Ishikawa (cell line): ENCODE data around the gene PDE4B.

ENCODE experiments used
- CEBPB ChIP-seq: IDR thresholded peaks from 2 replicates; pipeline ENCODE4 v1.6.1; 2012
- CREB1 ChIP-seq: IDR thresholded peaks from 2 replicates; pipeline ENCODE4 v1.6.1; 2012; ENCODE audit warnings: low read depth
- EGR1 ChIP-seq: IDR thresholded peaks from 2 replicates; pipeline ENCODE4 v1.6.1; 2012
- EP300 ChIP-seq: IDR thresholded peaks from 2 replicates; pipeline ENCODE4 v1.6.1; 2012; ENCODE audit warnings: borderline replicate concordance
- FOXM1 ChIP-seq: IDR thresholded peaks from 2 replicates; pipeline ENCODE4 v1.6.1; 2012; ENCODE audit warnings: low read depth, borderline replicate concordance
- NFIC ChIP-seq: IDR thresholded peaks from 2 replicates; pipeline ENCODE4 v1.6.1; 2012
- RAD21 ChIP-seq: IDR thresholded peaks from 2 replicates; pipeline ENCODE4 v1.6.1; 2012; ENCODE audit warnings: low read depth
- TAF1 ChIP-seq: IDR thresholded peaks from 2 replicates; pipeline ENCODE4 v1.6.1; 2012; ENCODE audit warnings: low read depth, mild to moderate bottlenecking
- TCF12 ChIP-seq: IDR thresholded peaks from 2 replicates; pipeline ENCODE4 v1.6.1; 2012; ENCODE audit warnings: low read depth
- TEAD4 ChIP-seq: IDR thresholded peaks from 2 replicates; pipeline ENCODE4 v1.6.1; 2012
- YY1 ChIP-seq: IDR thresholded peaks from 2 replicates; pipeline ENCODE4 v1.6.1; 2012; ENCODE audit warnings: low read depth
- ZBTB7A ChIP-seq: IDR thresholded peaks from 2 replicates; pipeline ENCODE4 v1.6.1; 2012; ENCODE audit warnings: low read depth
- TF ChIP-seq, protein P1 (sequence below): IDR thresholded peaks from 2 replicates; pipeline ENCODE4 v1.6.1; 2012
- TF ChIP-seq, protein P2 (sequence below): IDR thresholded peaks from 2 replicates; pipeline ENCODE4 v1.6.1; 2012; ENCODE audit warnings: low read depth, mild to moderate bottlenecking
- TF ChIP-seq, protein P3 (sequence below): IDR thresholded peaks from 2 replicates; pipeline ENCODE4 v1.6.1; 2012

PDE4B gene

DNA sequence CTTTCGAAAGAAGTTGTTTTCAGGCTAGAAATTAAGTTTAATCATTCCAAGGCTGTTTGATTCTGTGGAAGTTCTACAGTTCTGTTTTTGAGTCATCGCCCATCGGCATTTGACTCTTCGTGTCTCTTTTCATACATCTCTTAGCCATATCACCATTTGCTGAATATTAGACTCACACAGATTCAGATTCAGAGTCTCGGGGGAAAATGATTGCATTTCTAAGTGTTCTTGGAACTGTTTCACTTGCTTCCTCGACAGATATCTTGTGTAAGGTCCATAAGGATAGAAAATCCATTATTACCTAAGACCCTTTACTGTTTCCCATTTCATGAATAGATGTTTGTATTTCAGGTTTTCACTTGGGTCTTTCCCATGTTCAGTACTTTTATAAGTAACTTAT is 504.3 kb downstream of the PDE4B start:
- TF ChIP-seq TEAD4 (no peak), CEBPB (no peak), RAD21 (no peak), EGR1 (no peak), EP300 (no peak), CREB1 (no peak), TAF1 (no peak), NFIC (no peak), ZBTB7A (no peak), FOXM1 (no peak), YY1 (no peak), TCF12 (no peak)
- TF ChIP-seq, protein P1, sequence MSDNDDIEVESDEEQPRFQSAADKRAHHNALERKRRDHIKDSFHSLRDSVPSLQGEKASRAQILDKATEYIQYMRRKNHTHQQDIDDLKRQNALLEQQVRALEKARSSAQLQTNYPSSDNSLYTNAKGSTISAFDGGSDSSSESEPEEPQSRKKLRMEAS, result no peak
- TF ChIP-seq, protein P2, sequence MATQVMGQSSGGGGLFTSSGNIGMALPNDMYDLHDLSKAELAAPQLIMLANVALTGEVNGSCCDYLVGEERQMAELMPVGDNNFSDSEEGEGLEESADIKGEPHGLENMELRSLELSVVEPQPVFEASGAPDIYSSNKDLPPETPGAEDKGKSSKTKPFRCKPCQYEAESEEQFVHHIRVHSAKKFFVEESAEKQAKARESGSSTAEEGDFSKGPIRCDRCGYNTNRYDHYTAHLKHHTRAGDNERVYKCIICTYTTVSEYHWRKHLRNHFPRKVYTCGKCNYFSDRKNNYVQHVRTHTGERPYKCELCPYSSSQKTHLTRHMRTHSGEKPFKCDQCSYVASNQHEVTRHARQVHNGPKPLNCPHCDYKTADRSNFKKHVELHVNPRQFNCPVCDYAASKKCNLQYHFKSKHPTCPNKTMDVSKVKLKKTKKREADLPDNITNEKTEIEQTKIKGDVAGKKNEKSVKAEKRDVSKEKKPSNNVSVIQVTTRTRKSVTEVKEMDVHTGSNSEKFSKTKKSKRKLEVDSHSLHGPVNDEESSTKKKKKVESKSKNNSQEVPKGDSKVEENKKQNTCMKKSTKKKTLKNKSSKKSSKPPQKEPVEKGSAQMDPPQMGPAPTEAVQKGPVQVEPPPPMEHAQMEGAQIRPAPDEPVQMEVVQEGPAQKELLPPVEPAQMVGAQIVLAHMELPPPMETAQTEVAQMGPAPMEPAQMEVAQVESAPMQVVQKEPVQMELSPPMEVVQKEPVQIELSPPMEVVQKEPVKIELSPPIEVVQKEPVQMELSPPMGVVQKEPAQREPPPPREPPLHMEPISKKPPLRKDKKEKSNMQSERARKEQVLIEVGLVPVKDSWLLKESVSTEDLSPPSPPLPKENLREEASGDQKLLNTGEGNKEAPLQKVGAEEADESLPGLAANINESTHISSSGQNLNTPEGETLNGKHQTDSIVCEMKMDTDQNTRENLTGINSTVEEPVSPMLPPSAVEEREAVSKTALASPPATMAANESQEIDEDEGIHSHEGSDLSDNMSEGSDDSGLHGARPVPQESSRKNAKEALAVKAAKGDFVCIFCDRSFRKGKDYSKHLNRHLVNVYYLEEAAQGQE, result no peak
- TF ChIP-seq, protein P3, sequence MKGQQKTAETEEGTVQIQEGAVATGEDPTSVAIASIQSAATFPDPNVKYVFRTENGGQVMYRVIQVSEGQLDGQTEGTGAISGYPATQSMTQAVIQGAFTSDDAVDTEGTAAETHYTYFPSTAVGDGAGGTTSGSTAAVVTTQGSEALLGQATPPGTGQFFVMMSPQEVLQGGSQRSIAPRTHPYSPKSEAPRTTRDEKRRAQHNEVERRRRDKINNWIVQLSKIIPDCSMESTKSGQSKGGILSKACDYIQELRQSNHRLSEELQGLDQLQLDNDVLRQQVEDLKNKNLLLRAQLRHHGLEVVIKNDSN, result no peak

DNA sequence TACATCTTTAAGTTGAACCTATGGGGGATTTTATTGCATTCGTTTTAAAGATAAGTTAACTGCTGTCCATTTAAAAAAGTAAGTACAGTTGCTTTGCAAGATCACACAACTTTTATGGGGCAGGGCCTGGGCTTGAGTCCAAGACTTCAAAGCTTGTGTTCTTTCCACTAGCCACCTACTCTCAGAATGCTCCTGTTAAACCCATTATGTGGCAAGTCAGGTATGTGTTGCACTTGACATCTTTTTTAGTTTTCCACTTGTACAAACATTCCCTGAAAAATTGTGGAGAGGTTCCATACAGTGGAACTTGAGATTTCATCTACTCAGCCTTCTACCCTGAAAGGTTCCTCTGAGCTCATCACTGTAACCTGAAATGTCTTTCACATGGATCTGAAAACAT is 505.8 kb downstream of the PDE4B start:
- TF ChIP-seq TAF1, result no peak
- TF ChIP-seq RAD21, result no peak
- TF ChIP-seq, protein P3, result no peak
- TF ChIP-seq NFIC, result no peak
- TF ChIP-seq TCF12, result no peak
- no peak for TF ChIP-seq TEAD4
- no peak for TF ChIP-seq EGR1
- TF ChIP-seq ZBTB7A, result no peak
- TF ChIP-seq EP300, result no peak
- no peak for TF ChIP-seq CEBPB
- no peak for TF ChIP-seq CREB1
- no peak for TF ChIP-seq YY1
- TF ChIP-seq, protein P1, result no peak
- TF ChIP-seq, protein P2, result no peak
- TF ChIP-seq FOXM1, result no peak

DNA sequence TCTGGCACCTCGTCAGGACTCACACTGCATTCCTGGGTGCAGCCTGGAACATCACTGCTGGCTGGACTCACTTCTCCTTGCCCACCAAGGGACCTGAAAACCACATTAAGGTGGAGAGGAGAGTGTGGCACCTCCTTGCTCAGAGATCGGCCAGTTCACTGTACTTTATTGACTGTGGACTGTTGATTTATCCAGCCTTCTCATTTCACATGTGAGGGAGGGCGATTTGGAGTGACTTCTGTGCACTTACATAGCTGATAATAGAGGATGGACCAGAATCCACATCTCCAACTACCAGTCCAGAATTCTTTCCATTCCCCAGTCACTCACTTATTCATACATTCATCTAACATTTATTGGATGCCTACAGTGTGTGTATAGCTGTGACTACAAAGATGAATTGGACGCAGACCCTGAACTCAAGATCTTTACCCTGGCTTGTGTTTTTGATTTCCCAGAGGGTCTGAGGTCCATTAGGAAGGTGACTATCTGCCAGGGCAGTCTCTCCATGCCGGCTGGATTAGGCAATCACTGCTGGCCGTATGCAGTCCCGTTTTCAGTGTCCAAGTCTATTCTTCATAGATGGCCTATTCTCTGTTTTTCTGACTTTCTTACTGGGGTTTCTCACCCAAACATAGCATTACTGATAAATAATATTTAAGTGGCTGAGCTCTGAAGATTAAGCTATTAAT is 507.7 kb downstream of the PDE4B start:
- TF ChIP-seq EP300 (no peak), CREB1 (no peak)

DNA sequence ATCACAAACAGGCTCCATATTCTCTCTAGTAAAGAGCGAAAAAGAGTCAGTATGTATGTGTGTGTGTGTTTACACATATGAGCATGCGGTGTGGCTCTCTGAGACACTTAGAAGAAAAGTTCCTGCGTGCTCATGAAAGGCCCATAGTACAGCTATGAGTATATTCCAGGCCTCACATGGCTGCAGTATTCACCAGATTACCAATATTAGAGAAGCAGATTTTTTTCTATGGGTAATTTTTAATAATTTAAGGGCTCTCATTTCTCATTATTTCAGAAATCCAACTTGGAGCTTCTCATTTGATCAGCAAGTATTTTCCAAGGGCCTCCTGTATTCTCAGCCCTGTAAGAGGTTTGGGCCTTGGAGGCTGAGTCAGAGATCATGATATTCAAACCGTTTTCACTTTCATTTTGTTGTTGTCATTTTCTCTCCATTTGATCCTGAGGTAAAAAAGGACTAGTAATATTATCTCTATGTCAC is 508.3 kb downstream of the PDE4B start:
- TF ChIP-seq, protein P2, result no peak
- TF ChIP-seq CREB1 (no peak), TCF12 (no peak), TAF1 (no peak), EP300 (no peak), RAD21 (no peak), CEBPB (no peak)

DNA sequence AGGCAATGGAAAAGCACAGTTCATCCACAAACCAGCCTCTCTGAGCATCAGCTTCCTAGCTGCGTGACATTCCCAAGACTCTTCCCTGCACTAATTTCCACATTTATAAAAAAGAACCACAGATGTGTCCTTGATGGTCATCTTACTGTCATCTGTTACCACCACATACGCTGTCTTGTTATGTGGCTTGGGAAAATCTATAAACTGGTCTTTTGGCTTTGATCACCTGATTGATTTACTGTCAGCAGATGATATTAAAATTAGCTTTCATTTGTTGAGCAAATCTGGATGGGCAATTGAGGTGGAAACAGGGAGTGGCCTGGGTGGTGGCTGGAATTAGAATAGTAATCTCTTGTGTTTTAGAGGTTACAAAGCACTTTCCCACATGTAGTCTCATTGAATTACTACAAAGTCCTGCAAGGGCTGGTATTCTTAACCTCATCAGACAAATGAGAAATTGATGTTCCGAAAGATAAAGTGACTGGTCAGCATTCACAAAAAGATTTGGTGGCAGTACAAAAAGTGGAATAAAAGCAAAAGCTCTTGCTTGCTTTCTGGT is 509.6 kb downstream of the PDE4B start:
- no peak for TF ChIP-seq EP300
- TF ChIP-seq CREB1, result no peak
- TF ChIP-seq, protein P2, result no peak
- TF ChIP-seq, protein P3, result no peak
- no peak for TF ChIP-seq FOXM1
- TF ChIP-seq TCF12, result no peak
- no peak for TF ChIP-seq TEAD4
- no peak for TF ChIP-seq ZBTB7A
- TF ChIP-seq NFIC, result no peak
- TF ChIP-seq CEBPB, result no peak
- TF ChIP-seq, protein P1, result no peak
- TF ChIP-seq YY1, result no peak
- no peak for TF ChIP-seq EGR1
- no peak for TF ChIP-seq RAD21
- TF ChIP-seq TAF1, result no peak
